ENCODE data around the gene LDB2. TPM values are rescaled to one million over a fixed set of nuclear protein-coding genes. Genes with fewer than 3 reads are reported as not detected.

The LDB2 gene
- total and polyA plus RNA-seq, 2 of the 8 experiments (the other 6 are each of a cell fraction or from before 2014, with no cell fraction given), result 57.0 to 140 TPM

GRCh38 chr4:16641971-16642370 lies 256.5 kb downstream of the LDB2 start:
- no peak overlapping the region for H2BK120ac ChIP-seq (replicated peaks; ENCODE audit: low read depth, low read length)
- H2AK5ac ChIP-seq (ENCODE audit: low read depth, low read length), result no peak overlapping the region
- H4K8ac ChIP-seq (ENCODE audit: extremely low read depth, insufficient read depth, low read length), result no peak overlapping the region
- no peaks in the 10 kb centered on the region for H3K79me1 ChIP-seq (ENCODE audit: low read depth, low read length)
- H3K79me2 ChIP-seq (ENCODE audit: control insufficient read depth in 1 of 2, insufficient read depth in 2 of 2, low read length in 2 of 2), result no peaks in the 10 kb centered on the region
- no peaks in the 10 kb centered on the region for H3K9me3 ChIP-seq (ENCODE audit: insufficient read depth in 2 of 2, low read depth in 1 of 2, low read length in 1 of 2)
- H3K4me3 ChIP-seq (ENCODE audit: extremely low read depth in 1 of 4, insufficient read depth in 2 of 4, low read depth in 3 of 4, low read length in 4 of 4), result no peak overlapping the region
- H3K27me3 ChIP-seq (replicated peaks in 1 of 4; ENCODE audit: control insufficient read depth in 3 of 4, extremely low read depth in 1 of 4, insufficient read depth in 3 of 4, low read length in 3 of 4), result no peaks in the 10 kb centered on the region
- no peaks in the 10 kb centered on the region for H3K23me2 ChIP-seq (ENCODE audit: low read depth, low read length)
- no peak overlapping the region for H3K27ac ChIP-seq (ENCODE audit: low read depth, low read length)
- H3K18ac ChIP-seq (ENCODE audit: extremely low read depth, low read length), result no peak overlapping the region
- H3K9ac ChIP-seq (replicated peaks in 1 of 4; ENCODE audit: extremely low read depth in 1 of 4, low read depth in 3 of 4, low read length in 3 of 4), result no peak overlapping the region
- H2AFZ ChIP-seq (ENCODE audit: low read length), result no peak overlapping the region
- H3K14ac ChIP-seq (ENCODE audit: insufficient read length), result no peak overlapping the region
- no peak overlapping the region for H2BK15ac ChIP-seq (ENCODE audit: low read length)
- CTCF ChIA-PET (ENCODE audit: partially characterized antibody), result interaction anchor here (0.6 to 1.3 kb wide), 4 partner anchors 13 to 235 kb away, joined by 3 read pairs; no protein-coding TSS in a partner anchor
- H3K23ac ChIP-seq (ENCODE audit: insufficient read length), result no peak overlapping the region
- H4K91ac ChIP-seq (replicated peaks; ENCODE audit: insufficient read length, low read length), result no peak overlapping the region
- no peak overlapping the region for H3K4ac ChIP-seq (replicated peaks; ENCODE audit: insufficient read length, low read depth, low read length)
- FAIRE-seq (no peak), DNase-seq (ENCODE audit: low read depth in 1 of 2, low spot score in 2 of 2) (no peak)
- POLR2A ChIA-PET (ENCODE audit: partially characterized antibody), result no interaction called here
- peaks cover 0 to 2% of the 10 kb centered on the region in 2 experiments for H4K20me1 ChIP-seq (replicated peaks in 1 of 2; ENCODE audit: control insufficient read depth in 1 of 2, insufficient read depth in 2 of 2, low read length in 2 of 2)
- no peak overlapping the region for H2BK5ac ChIP-seq (ENCODE audit: low read depth, low read length)
- no peak overlapping the region for H2BK20ac ChIP-seq (ENCODE audit: low read length)
- no peak overlapping the region for H3K4me2 ChIP-seq (ENCODE audit: insufficient read depth in 1 of 2, low read depth in 2 of 2, low read length in 2 of 2)
- H2BK12ac ChIP-seq (ENCODE audit: low read depth, low read length), result no peak overlapping the region
- H3K4me1 ChIP-seq (replicated peaks in 1 of 4; ENCODE audit: control insufficient read depth in 3 of 4, insufficient read depth in 4 of 4, low read length in 3 of 4), result no peaks in the 10 kb centered on the region; a peak in 1 of 7 replicates
- H3K36me3 ChIP-seq (ENCODE audit: control insufficient read depth in 2 of 4, insufficient read depth in 4 of 4, low read length in 3 of 4), result no peaks in the 10 kb centered on the region
- WGBS, 2 experiments (ENCODE audit: extremely low coverage in 1 of 2, insufficient coverage in 1 of 2, insufficient read length in 1 of 2, insufficient replicate concordance in 2 of 2, low coverage in 1 of 2, low lambda C conversion rate in 2 of 2, missing lambda C conversion rate in 1 of 2), result 77% methylated on average over 1 of the region's 1 CpG; no CpG with 5 or more reads in 1 of the 2 experiments
- H3K56ac ChIP-seq (replicated peaks; ENCODE audit: insufficient read length, low read depth, low read length), result no peak overlapping the region
- H4K5ac ChIP-seq (ENCODE audit: insufficient read length, low read depth, low read length), result no peak overlapping the region
- TF ChIP-seq SUZ12 (IDR thresholded peaks at IDR 0.05; ENCODE audit: low read length) (no peak), TEAD4 (IDR thresholded peaks at IDR 0.05; ENCODE audit: low read depth, low read length) (no peak), SAP30 (IDR thresholded peaks at IDR 0.05; ENCODE audit: insufficient read depth, insufficient replicate concordance, low read length) (no peak), RFX5 (IDR thresholded peaks at IDR 0.05; ENCODE audit: borderline replicate concordance, low read depth, low read length) (no peak), SP4 (IDR thresholded peaks at IDR 0.05; ENCODE audit: low read length) (no peak), GTF2F1 (IDR thresholded peaks at IDR 0.05; ENCODE audit: borderline replicate concordance, low read depth, low read length) (no peak), GABPA (IDR thresholded peaks at IDR 0.05; ENCODE audit: borderline replicate concordance, insufficient read depth, low read length) (no peak), RAD21 (IDR thresholded peaks at IDR 0.05 in 1 of 2, conservative IDR thresholded peaks at IDR 0.05 in 1 of 2; ENCODE audit: low read depth in 2 of 2, low read length in 2 of 2) (no peak), SP2 (IDR thresholded peaks at IDR 0.05; ENCODE audit: low read length) (no peak), TAF7 (optimal IDR thresholded peaks at IDR 0.05; ENCODE audit: borderline replicate concordance, low read depth, low read length) (no peak), MAX (IDR thresholded peaks at IDR 0.05) (no peak), MAFK (IDR thresholded peaks at IDR 0.05; ENCODE audit: low read depth, low read length) (no peak), HDAC6 (IDR thresholded peaks at IDR 0.05; ENCODE audit: low read depth, low read length) (no peak), EZH2 (IDR thresholded peaks at IDR 0.05; ENCODE audit: low read depth, low read length, severe bottlenecking) (no peak)

Measured in H1 (cell line).